Amniotic epithelial cell (primary cell): ENCODE results near the gene HOXA6.

Experiments used
- DNase-seq: peaks from one replicate; pipeline ENCODE4 v3.0.0-alpha.2; 2010; ENCODE audit warnings: low read depth

Gene HOXA6

DNA sequence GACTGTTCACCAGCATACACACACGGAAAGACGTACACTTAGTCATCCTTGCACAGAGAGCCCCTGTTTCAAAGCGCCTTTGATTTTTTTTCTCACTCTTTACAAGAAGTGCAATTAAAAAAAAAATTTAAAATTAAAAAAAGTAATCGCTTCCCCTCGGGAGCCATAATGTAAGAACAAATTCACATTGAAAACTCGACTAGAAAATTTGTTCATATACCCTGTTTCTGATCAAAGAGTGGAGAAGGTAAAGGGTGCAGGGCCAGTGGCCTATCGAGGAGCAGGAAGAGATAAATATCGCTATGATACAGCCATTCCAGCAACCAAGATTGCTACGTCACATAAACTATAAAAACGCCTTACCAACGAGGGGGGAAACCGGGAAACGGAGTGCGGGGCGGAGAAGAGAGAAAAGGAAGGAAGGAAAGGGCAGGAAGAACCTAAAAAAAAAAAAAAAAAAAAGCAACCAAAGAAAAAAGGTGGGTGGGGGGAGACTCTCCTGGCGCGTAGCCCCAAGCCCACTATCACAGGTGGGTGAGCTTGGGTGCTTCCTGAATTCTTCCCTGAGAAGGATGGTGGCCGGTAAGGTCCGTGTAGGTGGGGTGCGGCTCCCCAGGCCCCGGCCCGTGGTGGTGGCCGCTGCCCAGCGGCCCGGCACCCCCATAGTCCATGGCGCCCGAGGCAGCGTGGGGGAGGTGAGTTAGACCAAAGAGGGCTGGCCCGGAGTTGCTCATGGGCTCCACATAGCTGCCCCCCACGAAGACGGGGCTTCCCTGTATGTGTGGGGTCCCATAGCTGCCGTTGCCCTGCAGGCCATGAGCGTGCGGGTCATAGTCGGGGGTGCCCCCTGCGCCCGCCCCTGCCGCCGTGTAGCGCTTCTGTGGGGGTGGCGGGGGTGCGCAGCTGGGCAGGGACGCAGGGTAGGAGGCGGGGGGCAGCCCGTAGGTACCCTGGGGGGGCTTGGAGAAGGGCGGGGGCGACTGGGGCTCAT is 39.9 kb downstream of the HOXA6 start:
- DNase-seq = peak; percentile 40

DNA sequence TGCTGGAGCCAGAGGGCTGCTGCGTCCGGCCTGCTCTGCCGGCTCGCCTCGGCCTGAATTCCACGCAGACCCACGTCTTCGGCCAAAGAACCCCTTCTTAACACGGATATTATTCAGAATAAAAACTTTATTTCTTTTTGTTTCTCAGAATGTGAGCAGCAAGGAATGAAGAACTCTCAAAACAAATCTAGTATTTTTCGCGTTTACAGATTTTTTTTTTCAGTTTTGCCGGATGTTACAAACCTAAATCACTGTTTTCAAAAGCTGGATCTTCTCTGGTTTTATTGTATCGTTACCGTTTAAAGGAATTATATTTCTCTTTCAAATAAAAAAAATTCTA is 40.7 kb downstream of the HOXA6 start:
- DNase-seq = no peak

DNA sequence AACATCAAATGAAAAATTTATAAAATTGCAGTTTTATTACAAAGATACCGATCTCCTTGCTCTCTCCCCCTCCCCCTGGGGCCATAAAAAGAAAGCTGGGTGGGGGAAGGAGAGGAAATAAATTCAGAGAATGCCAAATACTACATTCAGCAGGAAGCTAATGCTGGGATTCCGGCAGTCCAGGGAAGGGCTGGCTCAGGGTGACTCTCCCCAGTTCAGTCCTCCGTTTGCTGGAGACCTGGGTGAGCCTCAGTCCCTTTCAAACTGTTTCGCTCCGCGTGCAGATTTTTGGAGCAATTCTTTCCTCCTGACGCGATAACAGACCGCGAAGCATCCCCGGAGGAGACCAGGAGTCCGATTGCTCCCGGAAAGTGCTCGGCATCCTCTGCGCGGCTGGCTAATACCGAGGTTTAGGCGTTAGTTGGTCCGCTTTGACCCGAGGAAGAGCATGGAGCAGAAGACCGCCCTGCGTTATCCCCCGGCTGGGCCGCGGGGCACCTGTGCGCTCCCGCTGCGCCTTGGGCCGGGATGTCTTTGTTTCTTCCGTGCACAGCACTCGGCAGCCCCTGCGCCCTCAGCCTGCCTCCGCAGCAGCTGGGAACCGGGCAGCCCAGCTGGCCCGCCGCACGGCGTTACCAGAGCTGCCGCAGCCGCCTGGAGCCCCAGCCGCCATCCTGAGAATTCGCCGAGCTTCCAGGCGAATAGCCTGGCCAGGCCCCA is 41.2 kb downstream of the HOXA6 start:
- DNase-seq = no peak

DNA sequence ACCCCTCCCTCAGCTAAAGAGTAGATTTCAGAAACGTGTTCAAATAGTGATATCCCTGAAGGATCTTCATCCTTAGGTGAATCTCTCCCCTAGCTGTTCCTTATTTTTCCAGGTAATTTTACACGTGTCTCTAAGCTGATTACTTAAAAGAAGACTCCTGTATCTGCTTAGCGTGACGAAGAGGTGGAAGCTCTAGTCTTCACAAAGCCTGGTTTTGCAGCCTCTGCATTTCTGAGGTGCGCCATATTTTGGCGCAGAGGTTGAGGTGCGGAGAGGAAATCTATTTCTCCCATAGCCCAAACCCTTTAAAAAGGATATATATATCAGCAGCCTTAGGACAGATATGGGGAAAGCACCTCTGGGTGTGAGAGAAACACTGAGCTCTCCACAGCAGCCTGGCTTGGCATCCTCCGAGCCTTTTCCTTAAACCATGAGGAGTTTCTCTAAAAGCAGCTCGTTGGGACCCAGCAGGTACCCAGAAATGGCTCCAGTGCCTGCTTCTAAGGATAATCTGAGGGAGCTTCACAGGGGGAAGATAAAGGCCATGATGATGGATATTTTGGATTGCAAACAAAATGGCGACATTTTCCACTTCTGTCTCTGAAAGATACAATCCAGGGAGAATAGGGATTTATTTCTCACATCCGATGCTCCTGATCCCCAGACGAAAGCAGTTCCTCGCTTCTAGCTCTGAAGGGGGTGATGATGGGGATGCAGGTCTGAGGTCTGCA is 42.1 kb downstream of the HOXA6 start:
- DNase-seq = no peak

DNA sequence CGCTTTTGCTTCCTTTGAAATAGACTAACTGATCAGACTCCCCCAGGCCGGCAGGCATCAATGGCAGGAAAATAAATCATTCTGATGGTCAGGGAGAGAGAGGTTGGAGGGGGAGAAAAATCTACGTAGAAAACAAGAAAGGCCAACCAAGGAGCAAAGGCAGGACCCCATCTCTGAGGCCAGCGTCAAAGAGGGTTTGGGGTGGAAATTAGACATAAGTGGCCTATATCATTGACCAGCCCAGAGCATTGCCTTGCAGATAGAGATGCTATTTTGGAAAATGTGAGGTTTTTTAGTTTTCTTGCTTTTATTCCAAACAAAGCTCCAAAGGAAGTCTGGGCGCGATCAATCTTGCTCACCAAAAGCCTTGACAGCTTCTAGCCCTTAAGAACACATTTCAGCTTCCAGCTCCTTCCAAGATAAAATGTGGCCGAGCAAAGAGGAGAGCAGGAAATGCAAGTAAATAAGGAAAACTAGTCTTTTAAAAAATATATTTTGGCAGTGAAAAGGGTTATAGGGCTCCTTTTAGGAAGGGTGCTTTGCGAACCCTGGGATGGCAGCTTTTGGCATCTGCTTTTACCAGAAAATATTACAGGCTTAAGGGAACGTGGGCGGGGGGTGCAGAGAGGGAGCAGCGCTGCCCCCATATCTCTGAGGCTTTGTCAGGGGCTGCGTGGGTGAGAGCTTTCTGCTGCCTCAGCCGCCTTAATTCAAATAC is 43.1 kb downstream of the HOXA6 start:
- DNase-seq = peak; percentile 62

DNA sequence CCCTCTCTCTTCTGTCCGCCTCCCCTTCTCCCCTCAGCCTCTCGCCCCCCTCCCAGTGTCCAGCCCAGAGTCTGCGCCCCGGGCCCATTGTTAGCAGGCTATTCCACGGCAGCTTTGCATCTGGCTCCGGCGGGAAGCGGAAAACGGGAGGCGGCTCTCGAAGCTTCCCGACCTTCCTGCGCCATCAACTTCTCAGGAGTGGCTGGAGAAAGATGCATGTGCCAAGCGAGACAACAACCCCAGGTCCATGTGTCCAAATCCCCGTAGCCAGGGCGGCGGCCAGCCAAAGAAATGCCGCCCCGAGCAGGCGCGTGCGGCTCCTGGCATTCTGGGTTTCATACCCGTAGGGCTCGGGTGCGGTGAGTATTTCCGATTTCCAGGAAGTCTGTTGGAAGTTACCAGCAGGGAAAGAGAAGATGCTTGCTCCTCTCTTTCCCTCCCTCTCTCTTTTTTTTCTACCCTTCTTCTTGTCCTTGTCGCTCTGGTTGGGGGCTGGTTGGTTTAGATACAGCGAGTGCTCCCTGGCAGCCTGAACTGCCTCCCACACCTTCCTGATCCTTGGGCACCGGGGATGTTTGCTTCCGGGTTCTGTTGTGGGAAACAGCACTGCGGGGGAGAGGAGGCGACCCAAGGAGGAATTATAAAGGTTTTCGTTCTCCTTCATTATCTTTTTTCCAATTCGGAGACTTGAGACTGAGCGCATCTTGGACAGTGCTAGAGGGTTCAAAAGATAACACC is 43.9 kb downstream of the HOXA6 start:
- no peak for DNase-seq

DNA sequence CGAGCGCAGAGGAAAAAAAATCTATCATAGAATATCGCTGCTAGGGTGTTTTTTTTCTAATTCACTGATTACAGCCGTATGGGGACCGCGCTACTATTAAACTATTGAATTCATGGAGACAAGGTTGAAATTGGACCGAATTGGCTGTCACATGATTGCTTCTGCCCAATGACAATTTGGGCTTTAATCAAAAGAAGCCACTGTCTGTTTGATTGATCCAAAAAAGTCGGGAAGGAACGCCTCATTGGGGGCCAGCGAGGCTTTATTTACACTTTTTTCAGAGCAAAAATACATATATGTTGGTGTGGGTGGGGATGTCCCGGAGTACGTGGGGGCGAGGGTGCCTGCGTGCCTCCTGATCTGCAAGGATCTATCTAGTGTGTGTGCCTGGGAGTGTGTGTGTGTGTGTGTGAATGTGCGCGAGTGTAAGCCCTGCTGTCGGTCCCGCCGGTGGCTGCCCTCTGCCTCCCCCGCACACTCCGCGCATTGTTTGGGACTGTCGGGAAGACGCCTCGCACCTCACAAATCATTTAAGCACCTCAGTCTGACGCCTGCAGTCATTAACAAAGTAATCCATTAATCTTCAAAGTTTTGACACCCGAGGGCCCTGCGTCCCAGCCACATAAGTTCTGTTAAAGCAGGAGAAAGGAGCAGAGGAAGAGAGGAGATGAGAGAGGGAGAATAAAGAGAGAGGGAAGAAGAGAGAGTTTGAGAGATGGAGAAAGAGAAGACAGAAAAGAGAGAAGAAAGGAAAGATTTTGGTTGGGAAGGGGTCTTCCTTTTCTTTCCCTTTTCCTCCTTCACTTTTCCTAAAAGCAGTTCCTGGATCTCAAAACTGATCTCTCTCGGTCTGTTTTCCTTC is 44.8 kb downstream of the HOXA6 start, which contains the start of gene HOXA2:
HOXA2 (minus strand) TSS at position 103 of the 862 bp plus-strand sequence. CDS start 183 bp downstream, outside the sequence.
- DNase-seq = no peak

DNA sequence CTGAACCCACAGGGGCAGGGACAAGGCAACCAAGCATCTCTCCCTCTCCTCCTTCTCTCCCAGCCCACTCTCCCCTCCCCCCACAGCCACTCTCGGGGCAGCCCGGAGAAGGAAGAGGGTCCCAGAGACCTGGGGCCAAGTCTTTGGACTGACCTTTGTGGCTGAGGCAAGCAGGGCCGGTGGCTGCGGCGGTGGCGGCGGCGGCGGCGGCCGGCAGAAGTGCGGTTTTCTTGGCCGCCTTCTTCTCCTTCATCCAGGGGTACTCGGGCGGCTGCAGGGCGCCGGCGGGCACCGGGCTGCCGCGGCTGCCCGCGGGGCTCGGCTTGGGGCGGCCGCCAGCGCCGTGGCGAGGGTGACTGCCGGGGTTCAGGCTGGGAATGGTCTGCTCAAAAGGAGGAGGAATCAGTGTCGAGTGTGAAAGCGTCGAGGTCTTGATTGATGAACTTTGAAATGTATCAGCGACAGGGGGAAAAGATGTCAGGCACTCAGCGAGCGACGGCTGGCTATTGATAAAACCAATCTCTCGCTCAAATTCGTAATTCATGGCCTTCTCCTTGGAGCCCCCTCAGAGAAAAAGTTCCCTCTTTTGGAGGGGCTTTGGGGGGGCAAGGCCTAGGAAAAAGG is 45.5 kb downstream of the HOXA6 start:
- DNase-seq = no peak

DNA sequence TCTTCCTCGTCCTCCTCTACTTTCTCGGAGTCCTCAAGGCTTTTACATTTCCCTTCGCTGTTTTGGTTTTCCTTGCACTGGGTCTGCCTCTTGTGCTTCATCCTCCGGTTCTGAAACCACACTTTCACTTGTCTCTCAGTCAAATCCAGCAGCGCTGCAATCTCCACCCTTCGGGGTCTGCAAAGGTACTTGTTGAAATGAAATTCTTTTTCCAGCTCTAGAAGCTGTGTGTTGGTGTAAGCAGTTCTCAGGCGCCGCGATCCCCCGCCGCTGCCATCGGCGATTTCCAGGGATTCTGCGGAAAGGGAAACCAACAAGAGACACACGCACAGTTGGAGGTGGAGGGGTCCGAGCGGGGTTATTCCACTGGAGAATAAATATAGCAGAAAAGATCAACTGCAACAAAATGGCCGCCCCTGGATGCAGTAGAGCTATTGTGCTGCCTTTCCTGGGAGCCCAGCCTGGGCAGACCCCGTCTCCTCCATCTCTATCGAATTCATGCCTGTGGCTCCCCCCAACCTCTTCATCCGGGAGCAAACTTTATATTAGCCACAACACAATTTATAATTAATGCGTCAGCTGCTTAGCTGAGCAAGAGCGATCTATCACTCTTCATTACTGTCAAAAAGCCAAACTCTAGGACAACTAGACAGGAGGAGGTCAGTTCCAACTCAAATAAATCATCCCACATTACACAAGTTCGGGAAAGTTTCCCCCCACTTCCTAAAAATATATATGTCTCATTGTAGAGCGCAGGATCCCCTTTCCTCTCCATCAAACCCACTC is 46.2 kb downstream of the HOXA6 start:
- DNase-seq = peak; percentile 54

DNA sequence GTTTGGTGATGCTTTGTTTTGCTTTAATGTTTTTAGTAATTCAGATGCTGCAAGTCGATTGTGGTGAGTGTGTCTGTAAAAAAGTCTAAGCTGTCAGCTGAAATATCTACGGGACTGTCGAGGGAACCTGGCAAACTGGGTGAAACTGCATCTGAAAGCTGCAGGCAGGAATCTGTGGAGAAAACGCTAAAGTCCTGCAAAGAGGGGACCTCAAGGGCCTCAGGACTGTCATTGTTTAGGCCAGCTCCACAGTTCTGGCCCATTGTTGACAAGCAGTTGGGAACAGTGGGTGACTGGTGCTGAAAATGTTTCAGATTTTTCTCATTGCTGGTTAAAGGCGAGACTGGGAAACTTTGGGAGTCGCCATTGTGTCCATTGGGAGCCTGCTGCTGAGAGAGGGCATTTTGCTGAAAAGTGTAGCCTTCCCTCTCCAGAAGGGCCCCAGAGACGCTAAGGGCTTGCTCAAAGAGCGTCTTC is 46.8 kb downstream of the HOXA6 start:
- no peak for DNase-seq

DNA sequence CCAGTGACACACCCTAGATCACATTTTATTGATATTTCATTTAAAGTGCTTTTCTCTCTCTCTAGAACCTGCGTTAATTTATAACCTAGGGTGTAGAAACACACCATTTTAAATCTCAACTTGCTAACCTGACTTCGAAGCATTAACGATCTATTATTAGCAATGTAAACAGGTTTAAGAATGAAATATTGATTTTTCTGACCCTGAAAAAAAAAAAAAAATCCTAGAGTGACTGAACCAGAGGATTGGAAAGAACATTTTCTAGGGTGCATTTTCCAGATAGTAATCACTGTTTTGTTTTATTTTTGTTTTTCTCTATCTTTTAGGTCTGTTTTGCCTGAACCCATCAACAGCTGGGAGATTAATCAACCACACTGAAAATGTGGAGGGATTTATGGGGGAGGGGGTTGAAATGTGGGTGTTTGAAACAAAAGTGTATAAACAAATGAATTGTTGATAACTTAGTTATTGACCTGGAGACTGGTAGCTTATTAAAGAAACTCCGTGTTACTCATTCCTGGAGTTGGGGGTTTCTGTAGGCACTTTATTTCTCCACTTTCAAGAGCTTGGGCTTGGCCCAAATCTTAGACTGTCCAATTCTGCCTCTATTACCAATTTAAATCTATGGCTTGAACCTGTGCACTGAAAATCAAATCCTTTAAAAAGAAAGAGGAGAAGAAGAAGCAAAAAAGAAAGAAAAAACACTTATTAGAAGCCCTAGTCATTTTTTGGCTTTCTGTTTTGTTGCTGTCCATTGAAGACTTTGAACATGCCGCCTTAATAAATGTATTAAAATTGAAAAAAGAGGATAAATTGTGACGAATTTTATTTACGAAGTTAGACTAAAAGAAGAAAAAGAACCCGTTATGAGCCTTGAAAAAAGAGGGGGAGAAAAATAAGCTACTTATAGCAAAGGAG is 47.9 kb downstream of the HOXA6 start:
- DNase-seq = no peak

DNA sequence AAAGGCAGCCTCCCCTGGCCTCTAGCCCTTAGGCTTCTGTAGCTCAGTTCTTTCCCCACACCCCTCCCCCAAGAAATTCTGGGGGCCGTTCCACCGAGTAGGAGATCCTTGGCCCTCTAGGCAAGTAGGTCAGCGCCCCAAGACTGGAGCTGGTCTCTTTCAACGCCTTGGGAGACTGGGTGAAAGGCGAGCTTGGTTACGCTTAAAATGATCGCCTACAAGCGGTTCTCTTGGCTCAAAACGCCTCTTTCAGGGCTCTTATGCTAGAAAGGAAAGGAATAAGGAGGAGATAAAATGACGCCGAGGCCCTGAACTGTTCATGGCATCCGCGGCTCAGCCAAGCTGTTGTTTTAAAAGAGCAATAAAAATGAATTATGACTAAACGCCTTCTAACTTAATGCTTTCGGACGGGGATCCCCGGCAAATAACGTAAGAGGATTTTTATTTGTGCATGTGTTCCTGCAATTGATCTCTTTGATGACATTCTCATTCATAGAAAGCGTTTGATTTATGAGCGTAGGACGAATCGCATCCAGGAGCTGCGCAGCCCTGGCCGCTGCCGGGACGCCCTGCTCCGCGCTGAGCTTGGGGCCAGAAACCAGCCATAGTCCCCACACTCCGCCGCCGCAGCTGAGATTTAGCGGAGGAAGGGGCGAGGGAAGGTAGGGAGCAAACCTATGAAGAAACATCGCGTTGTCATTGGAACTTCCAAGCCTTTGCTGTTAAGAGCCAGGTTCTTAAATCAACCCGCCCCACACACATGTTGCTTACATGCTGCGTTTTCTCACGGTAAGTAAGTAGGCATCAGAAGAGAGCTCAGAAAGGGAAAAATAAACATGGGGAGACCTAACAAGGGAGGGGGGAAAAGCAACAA is 48.8 kb downstream of the HOXA6 start:
- DNase-seq = peak; percentile 55

DNA sequence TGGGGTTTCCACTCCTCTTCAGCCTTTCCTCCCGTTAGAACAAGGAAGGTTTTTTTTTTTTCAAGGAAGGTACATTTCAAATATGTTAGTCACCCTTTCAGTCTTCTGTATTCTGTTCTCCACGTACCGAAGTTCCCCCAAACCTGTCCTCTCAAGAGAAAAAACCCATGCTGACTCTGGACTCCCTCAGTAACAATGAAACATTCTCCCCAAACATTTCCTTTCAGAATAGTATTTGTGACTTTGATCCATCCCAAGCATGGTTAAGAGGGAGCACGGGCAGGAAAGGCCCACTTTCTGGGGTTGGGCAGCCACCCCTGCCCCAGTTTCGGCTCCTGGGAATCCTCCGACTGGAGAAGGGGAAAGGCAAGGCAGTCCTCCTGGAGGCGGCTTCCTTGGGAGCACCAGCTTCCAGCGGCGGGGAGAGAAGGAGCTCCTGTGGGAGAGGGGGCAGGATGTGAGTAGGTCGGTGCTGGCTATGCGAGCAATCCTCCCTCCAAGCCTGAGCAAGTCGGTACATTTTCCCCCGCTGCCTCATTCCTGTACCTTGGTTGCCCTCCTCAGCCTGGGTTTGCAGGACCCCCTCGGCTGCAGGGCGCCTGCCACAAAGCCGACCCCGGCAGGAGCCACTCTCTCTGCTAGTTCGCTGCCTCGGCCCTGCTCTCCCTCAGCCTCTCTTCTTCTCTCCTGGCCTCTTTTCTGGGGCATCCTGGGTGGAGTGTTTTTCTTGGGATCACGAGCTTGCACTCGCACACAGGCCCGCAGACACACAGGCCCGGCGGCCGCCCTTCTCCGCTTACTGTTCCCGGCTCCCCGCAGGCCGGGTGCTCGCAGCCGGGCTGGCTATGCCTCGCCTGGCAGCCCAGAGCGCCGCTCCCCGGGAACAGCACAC is 49.6 kb downstream of the HOXA6 start:
- peak; percentile 46 for DNase-seq

DNA sequence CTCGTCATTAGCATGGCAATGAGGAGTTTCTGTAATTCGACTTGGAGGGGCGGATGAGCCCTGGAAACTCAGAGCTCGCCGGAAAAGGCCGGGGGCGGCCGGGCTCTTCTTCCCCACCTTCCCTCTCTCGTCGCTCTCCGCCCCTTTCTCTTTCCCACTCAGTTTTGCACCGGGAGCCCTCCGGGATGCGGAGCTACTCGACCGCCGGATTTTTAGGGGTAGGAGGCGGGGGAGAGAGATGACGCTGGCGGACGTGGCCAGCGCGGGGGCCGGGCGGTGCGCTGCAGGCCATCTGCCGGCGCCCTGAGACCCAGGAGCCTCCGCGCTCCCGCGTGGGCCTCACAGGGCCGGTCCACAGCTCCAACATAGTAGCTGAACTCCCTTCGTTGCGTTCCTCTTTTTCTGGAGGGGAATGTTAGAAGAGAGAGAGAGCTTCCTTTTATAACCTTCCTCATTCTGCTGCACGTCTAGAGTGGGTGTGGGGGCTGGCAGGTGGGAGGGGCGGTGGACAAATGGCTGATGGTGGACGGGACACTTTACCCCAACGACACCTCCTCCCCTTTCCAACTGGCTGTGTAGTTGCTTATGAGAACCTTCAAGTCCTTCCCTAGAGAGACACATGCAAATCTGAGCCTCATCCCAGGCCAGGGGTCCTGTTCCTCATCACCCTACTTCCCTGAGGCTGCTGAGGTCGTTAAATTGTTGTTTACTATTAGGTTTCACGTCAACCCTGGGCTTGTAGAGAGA is 50.6 kb downstream of the HOXA6 start:
- DNase-seq = peak; percentile 58
